HG02840 (cell line): Measurements from ENCODE around the gene ATP6V1G1.

Experiments used
- ATAC-seq: cut with Tn5 transposase; IDR thresholded peaks from one replicate; pipeline ENCODE4 v1.9.1; 2021; ENCODE audit warnings: mild to moderate bottlenecking, moderate library complexity, moderate number of reproducible peaks; ENCODE audit not compliant: unreplicated experiment, low FRiP score

ATP6V1G1 gene

DNA sequence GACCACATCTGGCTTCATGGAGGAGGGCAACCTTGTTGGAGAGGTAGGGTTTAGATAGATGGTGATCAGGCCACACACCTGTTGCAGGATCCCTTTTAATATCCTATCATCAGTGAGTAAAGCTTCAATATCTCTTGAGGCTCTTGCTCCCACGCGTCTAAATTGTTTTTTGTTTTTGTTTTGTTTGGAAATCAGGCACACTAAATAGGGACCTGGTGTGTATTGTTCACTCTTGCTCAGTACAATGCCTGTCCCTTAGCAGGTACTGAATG is 20.9 kb downstream of the ATP6V1G1 start:
- no peak for ATAC-seq

DNA sequence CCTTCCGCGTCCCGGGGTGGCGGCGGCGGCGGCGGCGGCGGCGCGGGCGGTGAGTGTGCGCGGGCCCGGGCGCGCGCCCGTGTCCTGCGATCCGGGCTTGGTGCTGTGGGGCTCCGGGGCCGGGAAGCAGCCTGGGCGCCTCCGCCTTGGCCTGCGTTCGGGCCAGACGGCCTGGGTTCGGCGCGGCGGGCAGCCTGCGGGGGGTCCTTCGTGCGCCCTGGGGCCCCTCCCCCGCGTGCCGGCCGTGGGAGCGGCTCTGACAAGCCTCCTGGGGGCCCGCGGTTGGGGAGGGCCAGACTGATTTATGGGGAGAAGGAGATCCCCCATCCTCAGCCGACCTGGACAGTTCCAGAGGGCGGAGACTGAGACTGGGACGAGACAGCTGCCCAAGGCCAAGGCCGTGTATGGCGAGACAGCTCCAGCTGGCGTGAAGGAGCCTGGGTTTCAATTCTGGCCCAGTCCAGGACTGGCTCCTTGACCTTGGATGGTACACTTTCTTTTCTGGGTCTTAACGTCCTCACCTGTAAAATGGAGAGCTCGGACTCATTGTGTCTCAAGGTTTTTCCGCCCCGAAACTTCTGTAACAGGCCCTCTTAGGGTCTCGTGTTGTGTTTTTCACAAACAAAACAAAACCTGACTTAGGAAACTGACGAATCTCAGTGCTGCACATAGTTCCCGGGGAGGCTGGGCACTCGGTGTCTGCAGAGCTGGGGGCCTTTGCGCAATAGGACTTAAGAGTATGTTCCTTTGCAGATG is 24.1 kb downstream of the ATP6V1G1 start:
- ATAC-seq: peak; percentile 39

DNA sequence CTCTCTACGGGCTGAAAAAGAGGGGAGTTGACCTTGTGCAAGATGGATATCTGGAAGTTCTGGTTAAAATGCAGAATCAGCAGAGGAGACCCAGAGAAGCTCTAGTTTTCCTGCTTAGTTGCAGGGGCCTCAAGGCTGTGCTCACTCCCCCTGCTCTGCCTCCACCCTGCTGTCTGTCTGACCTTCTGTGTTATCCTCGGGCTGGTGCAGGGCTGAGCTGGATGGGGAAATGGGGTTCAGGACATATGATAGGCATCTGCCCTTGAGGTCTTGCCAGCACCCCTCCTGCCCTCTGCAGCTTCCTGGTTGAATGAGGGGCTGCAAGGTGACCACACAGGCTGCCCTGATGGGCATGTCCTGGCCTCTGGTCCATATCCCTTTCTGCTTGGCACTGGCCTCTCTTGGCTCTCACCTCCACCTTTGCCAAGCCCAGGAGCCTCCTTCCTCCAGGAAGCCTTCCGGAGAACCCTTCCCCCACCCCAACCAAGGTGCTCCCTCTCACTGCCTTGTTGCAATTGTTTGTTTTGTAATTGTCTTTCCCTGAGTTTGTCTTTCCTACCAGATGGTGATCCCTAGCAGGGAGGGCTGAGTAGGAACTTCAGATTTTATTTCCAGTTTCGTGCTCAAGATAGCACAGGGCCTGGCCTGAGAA is 24.8 kb downstream of the ATP6V1G1 start:
- no peak for ATAC-seq

DNA sequence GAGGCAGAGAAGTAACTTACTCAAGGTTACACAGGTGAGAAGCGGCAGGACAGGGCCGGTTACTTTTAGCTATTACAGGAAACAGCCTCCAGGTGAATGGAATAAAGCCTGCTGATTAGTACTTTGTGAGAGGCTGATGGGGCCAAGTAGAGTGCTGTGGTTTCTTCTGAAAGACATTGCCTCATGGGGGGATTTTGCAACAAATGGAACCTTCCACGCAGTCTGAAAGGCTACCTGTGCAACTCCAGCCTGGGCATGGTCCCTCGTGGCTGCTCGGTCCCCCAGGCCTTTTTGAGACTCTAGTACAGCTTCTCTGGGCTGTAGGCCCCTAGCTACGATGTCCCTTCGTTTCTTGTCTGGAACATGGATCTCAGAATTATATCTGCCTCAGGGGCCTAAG is 25.5 kb downstream of the ATP6V1G1 start:
- no peak for ATAC-seq

DNA sequence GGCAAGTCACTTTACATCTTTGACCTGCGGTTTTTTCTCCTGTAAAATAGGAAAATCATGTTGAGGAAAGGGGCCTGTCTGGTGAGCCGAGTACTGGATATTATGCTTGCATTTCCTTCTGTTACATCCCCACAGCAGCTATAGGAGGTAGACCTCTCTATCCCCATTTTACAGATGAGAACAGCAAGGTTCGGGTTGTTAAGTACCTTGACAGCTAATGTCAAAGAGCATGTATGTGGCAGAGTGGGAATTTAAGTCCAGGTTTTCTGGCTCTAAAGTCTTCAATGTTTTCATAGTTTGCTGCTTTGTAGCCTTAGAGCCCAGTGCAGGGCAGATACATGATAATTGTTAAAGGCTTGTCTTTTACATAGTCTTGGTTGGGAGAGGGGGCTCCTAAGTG is 26.4 kb downstream of the ATP6V1G1 start:
- no peak for ATAC-seq

DNA sequence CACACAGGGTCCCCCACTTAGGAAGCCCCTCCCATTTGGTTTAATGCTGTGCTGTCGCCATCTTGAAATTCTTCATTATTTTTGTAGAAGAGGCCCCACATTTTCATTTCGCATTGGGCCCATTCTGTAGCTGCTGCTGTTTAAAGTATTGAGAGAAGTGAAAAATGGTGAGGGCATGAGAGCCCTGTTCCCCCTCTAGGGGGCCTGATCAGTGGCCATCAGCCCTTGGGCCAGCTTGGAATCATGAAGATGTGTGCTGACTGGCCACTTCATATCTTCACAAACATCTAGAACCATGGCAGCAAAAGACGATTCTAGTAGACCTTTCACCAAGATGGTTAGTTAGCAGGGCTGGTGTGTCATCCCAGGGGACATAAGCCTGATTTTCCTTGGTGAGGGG is 26.8 kb downstream of the ATP6V1G1 start:
- no peak for ATAC-seq

DNA sequence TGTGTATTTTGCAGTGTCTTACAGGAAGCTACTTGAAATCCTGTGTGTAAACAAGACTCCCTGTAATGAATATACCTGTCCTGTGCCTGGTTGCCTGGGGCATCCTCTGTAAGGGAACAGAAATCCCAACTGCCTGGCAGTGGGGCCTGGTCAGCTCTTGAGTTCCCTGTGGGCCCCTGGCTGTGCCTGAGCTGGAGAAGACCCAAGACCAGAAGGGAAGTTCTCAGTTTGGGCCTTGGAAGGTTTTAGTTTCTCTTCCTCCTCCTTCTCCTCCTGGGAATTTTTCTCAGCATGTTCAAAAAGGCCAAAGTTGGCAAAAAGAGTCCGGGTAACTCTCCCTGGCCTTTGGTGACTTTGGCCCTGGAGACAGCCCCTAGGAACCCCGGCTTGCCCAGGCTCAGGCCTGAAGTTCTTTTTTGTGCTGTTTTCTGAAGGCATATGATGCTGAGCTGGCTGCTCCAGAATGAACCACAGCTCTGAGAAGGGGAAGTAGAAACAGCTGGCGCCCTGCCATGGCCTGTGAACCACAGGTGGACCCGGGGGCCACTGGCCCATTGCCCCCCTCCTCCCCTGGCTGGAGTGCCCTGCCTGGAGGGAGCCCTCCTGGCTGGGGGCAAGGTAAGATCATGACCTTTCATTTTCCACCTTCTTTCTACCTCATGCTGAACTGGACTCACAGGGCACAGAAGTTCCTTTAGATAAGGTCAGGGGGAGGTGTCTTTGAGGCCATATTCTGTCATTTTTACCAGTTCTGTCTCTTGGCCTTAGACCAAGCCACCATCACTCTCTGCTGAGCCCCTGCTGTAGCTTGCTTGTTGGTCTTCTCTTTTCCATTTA is 29.3 kb downstream of the ATP6V1G1 start:
- ATAC-seq: peak; percentile 71

DNA sequence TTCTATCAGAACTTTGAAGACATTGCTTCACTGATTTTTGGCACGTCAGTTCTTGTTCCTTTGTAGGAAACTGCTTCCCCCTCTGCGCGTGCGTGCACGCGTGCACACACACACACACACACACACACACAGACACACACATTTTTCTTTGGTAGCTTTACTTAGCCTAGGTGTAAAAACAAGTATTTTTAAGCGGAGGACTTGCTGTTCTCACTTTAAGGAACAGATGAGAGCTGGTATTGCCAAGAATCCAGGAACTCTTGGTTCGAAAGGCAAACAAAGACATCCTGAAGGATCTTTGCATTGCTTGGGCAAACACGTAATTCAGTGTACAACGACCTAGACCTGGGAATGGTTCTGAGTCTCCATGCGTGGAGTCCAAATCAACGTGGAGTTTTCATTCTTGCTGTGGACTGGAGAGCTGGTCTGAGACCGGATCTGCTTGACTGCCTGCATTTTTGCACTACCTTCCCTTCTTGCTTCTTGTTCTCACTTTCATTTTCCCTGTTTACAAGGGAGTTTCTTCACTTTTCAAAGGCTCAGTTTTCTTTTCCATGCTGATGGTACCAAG is 31.7 kb downstream of the ATP6V1G1 start:
- no peak for ATAC-seq

DNA sequence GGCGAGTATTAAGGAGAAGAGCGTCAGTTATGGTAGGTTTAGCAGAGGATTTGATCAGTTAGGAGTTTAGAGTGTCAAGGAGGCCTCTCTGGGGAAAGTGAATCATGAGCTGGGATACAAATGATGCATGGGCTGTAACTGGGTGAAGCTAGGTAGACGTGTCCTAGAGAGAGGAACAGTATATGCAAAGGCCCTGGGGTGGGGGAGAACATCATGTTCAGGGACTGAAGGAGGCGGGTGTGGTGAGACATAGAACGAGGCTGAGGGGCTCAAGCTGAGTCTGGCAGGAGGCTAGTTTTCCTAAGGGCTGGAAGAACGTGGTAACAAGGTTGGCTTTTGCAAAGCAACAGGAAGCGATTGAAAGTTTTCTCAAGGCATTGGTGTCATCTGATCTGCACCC is 34.0 kb downstream of the ATP6V1G1 start:
- no peak for ATAC-seq

DNA sequence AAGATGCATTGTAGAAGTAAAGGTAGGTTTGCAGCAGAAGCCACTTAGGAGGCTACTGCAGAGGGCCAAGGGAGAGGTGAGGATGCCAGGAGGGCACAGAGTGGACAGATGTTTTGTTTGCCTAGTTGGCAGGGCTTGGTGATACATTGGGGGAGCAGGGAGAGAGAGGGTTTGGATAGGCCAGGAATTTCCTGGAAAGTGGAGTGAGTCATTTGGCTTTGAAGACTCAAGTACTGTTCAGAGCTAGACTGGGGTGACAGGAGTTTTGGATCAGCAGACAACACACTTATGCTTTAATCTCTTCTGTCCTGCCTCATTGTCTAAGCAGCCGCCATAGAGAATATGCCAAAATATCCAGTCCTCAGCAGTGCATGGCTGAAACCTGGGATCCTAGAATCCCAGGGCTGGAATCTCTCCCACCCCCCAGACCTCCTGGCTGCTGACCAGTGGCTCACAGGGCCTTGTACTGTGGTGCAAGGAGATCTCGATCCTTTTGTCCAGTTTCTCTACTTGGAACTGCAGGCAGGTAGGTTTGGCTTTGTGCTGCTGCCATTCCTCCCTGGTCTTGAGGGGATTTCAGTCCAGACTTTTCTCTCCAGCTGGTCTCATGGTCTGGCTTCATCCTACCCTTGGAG is 34.5 kb downstream of the ATP6V1G1 start:
- no peak for ATAC-seq

DNA sequence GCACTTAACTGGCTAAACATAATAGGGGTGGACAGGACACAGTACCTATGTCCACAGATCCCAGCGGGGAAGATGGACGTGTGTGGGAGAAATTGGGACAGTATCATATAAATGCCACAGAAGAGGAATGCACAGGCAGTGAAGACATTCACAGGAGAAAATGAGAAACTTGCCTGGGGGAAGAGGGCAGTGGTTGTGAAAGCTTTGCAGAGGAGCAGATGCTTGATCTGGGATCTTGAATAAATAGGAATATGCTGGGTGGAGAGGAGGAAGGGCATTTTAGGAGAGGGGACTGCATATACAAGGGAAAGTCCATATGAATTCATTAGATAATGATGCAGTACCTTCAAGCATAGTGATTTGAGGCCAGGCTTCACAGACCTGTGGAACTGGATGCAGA is 37.1 kb downstream of the ATP6V1G1 start:
- no peak for ATAC-seq

DNA sequence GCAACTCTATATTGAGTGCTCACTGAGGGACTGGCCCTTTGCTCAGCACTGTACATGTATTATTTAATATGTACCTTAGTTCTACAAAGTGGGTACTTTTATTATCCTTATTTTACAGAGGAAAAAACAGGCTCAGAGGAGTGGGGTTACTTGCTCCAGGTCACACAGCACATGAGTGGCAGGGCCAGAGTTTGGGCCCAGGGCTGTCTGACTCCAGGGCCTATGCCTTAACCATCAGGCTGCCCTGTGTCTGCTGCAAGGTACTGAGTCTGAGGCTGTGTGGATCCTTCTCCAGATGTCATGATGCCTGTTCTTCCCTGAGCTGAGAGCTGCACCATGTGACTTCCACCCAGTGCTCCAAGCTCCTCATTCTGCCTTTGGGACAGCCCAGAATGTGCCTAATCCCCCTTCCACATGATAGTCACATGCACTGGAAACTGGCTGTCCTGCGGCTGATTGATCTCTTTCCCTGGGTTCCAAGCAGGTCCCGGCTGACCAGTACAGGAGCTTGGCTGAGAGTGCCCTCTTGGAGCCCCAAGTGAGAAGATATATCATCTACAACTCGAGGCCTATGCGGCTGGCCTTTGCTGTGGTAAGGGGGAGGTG is 38.9 kb downstream of the ATP6V1G1 start:
- no peak for ATAC-seq

DNA sequence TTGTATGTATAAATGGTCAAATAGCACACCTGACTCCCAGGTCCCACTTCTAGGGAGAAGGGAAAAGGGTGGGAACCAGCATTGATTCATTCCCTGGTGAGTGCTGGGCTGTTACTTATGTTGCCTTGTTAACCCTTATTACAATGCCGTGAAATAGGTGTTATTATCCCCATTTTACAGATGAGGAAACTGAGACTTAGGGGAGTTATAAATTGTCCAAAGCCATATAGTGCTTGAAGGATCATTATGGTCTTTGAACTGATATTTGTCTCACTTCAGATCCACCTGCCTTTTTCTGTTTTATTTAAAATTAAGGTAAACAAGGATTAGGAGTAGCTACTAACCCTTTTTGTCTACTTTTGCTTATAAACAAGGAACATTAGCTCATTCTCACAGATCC is 40.0 kb downstream of the ATP6V1G1 start:
- no peak for ATAC-seq

DNA sequence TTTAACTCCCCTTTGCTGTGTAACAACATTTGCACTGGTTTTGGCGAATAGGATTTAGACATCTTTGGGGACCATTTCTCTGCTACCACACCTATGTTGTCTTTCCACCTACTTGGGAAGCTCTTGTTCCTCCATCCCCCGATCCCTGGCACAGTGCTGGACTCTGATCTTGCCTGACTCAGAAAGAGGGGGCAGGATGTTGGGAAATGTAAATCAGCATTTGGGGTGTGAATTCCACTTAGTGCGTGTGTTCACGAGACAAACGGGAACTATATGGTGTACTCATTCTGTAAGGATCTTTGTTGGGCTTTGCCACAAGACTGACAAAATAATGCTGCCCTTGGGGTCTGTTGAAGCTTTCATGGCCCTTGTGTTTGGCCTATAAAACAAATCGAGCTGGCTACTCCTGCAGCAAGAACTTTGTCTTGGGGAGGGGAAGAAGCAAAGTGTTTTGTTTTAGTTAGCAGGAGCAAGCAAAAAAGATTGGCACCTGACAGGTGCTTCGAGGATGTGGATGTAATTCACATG is 42.1 kb downstream of the ATP6V1G1 start:
- no peak for ATAC-seq

DNA sequence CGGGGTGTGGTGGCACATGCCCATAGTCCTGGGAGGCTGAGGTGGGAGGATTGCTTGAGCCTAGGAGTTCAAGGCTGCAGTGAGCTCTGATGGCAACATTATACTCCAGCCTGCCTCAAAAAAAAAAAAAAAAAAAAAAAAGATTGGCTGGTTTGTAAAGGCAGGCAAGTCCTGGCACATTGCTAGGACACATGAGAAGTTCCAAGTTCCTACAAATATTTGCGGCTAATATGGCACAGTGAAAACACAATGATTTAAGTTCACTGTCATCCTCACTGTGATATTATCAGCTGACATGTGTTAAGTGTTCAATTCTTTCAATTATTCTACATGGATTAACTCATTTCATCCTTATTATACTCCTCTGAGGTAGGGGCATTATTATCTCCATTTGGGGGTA is 43.6 kb downstream of the ATP6V1G1 start:
- no peak for ATAC-seq

DNA sequence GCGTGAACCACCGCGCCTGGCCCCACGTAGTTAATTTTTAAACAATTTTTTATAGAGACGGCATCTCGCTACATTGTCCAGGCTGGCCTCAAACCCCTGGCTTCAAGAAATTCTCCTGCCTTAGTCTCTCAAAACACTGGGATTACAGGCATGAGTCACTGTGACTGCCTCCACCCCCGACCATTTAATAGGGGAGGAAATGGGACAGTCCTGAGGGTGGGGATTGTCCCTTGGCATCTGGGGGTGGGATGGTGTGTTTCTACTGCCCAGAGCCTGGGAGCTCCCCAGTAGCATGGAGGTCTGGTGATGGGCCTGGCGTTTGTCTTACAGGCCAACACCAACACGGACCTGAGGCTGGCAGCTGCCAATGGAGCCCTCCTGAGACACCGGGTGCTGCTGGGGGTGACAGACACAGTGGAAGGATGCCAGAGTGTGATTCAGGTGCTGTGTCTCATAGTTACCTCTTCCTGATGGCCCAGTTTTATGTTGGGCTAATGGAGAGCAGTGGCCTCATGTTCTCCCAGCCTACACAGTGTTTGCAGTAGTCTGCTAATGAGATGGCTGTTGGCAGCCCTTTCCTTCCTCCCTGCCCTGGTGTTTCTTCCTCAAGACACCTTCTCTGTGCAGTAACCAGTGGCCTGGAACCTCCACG is 46.0 kb downstream of the ATP6V1G1 start:
- ATAC-seq: no peak

DNA sequence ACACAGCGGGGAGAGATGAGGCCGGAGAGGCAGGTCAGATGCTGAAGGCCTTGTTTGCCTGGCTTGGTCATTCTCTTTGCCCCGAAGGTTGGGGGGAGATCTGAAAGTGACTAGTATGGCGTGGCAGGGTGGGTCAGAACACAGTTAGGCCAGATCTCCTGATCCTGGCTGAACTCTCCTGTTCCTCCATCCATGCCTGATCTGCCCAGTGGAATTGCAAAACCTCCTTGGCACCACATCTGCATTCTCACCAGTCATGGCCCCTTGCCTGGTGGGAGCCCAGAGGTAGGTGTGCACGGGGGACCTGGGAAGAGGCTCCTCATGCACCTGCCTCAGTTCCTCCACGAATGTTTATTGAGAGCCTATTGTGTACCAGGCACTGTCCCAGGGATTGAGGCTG is 46.8 kb downstream of the ATP6V1G1 start:
- ATAC-seq: no peak

DNA sequence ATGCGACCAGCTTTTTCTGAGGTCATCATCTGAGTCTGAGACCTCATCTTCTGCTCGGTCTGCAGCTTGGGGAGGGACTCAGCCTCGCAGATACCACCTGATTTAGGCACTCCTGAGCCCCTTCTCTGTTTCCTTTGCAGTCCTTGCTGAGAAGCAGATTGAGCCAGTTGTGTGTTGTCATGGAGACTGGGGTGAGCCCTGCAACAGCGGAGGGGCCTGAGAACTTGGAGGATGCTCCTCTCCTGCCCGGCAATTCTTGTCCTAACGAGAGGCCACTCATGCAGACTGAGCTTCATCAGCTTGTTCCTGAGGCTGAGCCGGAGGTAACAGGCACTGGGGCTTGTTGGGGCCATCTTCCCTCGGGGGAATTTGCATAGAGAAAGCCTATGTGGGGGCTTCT is 50.8 kb downstream of the ATP6V1G1 start:
- no peak for ATAC-seq

DNA sequence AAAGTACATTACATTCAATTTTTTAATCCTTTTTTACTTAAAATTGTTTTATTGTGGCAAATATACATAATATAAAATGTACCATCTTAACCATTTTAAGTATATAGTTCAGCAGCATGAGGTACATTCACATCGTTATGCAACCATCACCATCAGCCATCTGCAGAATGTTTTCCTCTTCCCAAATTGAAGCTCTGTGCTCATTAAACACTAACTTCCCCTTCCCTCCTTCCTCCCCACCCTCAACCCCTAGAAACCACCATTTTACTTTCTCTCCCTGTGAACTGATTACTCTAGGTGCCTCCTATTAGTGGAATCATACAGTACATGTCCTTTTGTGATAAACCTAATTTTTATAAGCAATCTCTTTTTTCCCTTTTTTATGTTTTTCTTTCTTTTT is 54.4 kb downstream of the ATP6V1G1 start:
- ATAC-seq: no peak

DNA sequence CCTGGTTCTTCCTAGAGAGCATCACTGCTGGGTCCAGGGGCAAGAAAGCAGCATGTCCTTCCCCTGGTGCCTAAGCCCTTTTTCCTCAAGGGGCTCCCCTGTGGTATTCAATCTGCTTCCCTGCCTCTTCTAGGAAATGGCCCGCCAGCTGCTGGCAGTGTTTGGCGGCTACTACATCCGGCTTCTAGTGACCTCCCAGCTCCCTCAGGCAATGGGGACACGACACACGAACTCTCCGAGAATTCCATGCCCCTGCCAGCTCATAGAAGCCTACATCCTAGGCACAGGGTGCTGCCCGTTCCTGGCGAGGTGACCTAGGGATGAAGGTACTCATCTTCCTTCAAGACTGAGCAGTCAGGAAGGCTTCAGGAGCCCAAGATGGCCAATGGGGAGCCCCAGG is 55.4 kb downstream of the ATP6V1G1 start:
- ATAC-seq: no peak
